Astrocyte of the spinal cord (primary cell): Measurements from ENCODE around the gene CXCL6.

Experiments used
- DNase-seq: peaks from one replicate; pipeline ENCODE4 v3.0.0; 2011; ENCODE audit warnings: low read depth, low spot score
- H3K4me3 ChIP-seq: 2 replicates; pipeline ENCODE4 v1.5.1; 2011; ENCODE audit warnings: low read depth, mild to moderate bottlenecking, low read length, moderate library complexity
- in situ Hi-C: cut with HindIII; loops from 2 replicates; pipeline ENCODE4 v1.10.0; 2017; ENCODE audit warnings: low sequenced_read_pairs
- TF ChIP-seq, protein P1 (sequence below): IDR thresholded peaks from 2 replicates; pipeline ENCODE4 v1.5.1; 2012; ENCODE audit warnings: low read depth, mild to moderate bottlenecking, low read length, inconsistent platforms

CXCL6 gene

DNA sequence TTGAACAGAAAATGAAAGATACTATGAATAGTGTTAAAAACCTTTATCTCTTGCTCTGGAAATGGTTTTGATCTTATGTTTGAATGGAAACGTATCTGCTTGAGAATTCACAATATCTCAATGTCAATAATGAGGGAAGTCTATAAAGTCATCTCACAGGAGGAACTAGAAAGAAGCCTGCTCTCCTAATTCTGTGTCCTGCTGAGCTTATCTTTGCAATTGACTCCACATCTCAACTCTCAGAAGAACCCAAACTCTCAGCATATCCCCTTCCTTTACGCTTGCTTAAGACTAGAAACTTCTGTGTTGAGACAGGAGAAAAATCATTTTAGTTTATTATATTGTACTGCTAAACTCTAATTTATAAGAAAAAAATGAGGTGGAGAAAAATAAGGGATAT is 8.3 kb downstream of the CXCL6 start:
- TF ChIP-seq, protein P1, sequence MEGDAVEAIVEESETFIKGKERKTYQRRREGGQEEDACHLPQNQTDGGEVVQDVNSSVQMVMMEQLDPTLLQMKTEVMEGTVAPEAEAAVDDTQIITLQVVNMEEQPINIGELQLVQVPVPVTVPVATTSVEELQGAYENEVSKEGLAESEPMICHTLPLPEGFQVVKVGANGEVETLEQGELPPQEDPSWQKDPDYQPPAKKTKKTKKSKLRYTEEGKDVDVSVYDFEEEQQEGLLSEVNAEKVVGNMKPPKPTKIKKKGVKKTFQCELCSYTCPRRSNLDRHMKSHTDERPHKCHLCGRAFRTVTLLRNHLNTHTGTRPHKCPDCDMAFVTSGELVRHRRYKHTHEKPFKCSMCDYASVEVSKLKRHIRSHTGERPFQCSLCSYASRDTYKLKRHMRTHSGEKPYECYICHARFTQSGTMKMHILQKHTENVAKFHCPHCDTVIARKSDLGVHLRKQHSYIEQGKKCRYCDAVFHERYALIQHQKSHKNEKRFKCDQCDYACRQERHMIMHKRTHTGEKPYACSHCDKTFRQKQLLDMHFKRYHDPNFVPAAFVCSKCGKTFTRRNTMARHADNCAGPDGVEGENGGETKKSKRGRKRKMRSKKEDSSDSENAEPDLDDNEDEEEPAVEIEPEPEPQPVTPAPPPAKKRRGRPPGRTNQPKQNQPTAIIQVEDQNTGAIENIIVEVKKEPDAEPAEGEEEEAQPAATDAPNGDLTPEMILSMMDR, result no peak
- in situ Hi-C loops, result no loop called here
- DNase-seq, result no peak
- H3K4me3 ChIP-seq, result no peak overlapping the region

DNA sequence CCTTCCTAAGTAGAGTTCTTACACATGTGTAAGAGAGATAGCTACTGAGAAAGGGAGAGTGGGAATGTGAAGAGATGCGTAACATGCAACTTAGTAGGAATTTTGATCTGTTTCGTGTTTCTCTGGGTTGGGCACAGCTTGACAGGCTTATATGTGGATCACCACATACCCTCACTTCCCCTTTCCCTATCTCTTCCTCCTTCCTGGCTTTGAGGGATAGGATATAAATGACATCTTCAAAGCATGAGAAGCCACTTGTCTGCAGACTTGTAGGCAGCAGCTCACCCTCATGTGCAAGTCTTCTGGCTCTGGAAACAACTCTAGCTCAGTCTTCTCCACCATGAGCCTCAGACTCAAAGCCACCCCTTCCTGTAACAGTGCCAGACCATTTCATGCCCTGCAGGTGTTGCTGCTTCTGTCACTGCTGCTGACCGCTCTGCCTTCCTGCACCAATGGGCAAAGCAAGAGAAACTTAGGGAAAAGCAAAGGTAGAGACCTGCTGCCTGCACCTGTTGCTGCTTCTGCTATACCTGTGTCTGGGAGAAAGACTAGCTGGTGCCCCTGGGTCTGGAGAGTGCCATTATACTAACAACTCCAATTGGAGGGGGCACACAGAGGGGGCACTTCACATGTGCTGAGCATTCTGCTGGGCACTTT is 11.2 kb downstream of the CXCL6 start:
- DNase-seq, result no peak
- TF ChIP-seq, protein P1, result no peak
- no peak overlapping the region for H3K4me3 ChIP-seq
- in situ Hi-C loops, result no loop called here

DNA sequence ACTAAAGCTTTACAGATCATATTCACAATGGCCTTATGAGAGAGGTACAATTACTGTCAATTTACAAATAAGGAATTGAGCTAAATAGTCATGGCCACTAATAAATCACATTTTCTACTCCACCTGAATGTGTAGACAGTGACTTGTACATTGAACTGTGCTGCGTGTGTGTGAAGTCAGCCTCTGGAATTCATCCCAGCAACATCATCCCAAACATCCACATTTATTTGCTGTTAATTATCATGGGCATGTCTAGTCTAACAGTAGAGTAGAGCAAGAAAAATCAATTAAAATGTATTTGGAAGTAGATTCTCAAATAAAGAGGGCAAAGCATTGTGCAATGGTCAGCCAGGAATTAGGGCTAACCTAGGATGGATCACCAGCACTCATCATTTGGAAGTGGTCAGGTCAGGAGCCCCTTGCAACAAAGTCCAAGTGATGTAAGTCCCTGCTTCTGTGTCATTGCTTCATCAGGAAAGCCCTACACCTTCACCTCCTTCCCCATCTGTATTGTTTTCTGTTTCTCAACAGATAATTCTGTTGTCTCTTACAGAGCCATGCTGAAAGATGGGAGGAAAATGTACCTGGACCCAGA is 11.8 kb downstream of the CXCL6 start:
- DNase-seq, result no peak
- in situ Hi-C loops, result no loop called here
- no peak overlapping the region for H3K4me3 ChIP-seq
- TF ChIP-seq, protein P1, result no peak

DNA sequence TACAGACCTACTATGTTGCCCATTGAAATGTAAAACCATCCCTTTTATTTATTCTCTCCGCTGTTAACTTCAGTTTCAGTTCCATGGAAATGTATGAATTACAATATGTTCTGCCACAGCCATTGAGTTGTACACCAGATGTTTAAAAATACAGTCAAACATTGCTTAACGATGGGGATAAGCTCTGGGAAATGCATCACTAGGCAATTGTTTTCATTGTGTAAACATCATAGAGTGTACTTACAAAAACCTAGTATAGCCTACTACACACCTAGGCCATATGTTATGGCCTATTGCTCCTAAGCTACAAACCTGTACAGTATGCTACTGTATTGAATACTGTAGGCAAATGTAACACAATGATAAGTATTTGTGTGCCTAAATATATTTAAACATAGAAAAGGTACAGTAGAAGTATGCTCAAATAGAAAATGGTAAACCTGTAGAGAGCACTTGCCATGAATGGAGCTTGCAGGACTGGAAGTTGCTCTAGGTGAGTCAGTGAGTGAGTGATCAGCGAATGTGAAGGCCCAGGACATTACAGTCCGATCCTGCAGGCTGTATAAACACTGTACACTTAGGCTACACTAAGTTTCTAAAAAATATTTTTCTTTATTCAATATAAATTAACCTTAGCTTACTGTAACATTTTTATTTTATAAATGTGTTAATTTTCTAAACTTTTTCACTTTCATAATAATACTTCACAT is 13.9 kb downstream of the CXCL6 start:
- TF ChIP-seq, protein P1, result no peak
- no peak overlapping the region for H3K4me3 ChIP-seq
- in situ Hi-C loops, result no loop called here
- no peak for DNase-seq

DNA sequence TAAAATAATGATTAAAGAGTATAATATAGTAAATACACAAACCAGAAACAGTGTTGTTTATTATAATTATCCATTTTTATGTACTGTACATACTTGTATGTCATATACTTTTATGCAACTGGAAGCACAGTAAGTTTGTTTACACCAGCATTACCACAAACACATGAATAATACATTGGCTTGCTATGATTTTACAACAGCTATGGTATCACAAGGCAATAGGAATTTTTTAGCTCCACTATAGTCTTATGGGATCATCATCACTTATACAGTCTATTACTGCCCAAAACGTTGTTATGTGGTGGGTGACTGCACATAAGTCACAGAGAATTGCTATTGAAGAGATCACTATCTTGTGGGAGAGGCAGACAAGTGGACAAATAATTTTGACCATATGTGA is 14.8 kb downstream of the CXCL6 start:
- TF ChIP-seq, protein P1, result no peak
- DNase-seq, result no peak
- in situ Hi-C loops, result no loop called here
- H3K4me3 ChIP-seq, result no peak overlapping the region

DNA sequence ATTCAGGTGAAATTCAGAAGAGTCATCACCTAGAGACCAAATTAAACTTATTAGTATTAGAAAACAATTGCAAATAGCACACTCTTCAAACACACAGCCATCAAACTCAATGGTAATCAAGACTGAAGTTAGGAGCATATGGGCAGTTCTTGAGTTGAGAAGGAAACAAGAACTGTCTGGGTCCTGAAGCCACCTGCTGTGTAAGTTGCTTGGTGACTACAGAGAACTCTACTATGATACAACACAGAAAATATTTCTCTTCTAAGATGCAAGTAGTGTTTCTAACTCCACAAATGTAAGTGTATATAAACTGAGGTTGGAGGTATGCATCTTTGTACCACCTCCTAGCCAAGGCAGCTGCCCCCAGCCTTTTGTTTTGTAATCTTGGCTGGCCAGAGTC is 16.3 kb downstream of the CXCL6 start:
- no peak overlapping the region for H3K4me3 ChIP-seq
- TF ChIP-seq, protein P1, result no peak

More for the DNA sequence above, 16.3 kb downstream of the CXCL6 start:
- DNase-seq, result peak; percentile 54
- in situ Hi-C loops, result no loop called here
